ENCODE data around the gene FCN2.

DNA sequence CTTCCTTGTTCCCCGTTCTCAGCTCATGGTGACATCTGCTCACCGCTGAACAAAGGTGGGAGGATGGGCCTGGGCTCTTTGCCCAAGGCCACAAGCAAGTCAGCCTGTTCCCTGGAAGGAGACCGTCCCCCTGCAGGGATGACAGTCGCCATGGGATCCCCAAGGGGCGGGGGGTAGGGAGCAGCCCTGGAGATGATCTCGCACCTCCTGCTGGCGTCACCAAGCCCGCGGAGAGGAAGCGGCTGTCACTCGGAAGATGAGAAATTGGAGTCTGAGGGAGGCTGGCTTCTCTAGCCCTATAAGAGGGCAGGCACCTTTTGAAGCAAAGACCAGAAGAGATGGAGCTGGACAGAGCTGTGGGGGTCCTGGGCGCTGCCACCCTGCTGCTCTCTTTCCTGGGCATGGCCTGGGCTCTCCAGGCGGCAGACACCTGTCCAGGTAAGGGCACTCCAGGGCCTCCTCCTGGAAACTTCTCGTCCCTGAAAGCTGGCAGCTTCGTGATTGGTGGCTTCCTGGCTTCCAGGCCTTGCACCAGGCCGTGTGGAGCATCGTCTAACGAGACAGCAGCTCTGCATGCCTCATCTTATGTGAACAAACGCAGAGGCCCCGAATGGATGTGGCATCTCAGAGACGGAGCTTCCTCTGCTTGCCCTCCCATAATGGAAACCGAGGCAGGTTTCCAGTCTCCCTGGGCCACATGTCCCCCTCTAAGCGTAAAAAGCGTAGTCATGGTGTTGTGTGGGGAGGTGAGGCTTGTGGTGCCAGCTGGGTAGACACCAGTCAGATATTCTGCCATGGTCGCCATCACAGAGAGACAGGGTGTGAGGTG, at the start of gene FCN2:
- TF ChIP-seq, protein P1, sequence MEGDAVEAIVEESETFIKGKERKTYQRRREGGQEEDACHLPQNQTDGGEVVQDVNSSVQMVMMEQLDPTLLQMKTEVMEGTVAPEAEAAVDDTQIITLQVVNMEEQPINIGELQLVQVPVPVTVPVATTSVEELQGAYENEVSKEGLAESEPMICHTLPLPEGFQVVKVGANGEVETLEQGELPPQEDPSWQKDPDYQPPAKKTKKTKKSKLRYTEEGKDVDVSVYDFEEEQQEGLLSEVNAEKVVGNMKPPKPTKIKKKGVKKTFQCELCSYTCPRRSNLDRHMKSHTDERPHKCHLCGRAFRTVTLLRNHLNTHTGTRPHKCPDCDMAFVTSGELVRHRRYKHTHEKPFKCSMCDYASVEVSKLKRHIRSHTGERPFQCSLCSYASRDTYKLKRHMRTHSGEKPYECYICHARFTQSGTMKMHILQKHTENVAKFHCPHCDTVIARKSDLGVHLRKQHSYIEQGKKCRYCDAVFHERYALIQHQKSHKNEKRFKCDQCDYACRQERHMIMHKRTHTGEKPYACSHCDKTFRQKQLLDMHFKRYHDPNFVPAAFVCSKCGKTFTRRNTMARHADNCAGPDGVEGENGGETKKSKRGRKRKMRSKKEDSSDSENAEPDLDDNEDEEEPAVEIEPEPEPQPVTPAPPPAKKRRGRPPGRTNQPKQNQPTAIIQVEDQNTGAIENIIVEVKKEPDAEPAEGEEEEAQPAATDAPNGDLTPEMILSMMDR (IDR thresholded peaks at IDR 0.05): no peak
- TF ChIP-seq POLR2A (IDR thresholded peaks at IDR 0.05): no peak
